NOMO-1 treated with dmso at 0.1 percent for 144 hours (cell line): ENCODE data around the gene PDHX.
"Not testable (repeated sequence)": the region's sequence is repeated elsewhere in the genome, so short reads cannot be mapped to it uniquely, and the experiment has no call there.

Experiments
- DNase-seq: peaks from one replicate; lab custom pipeline; 2025; ENCODE audit not compliant: unreplicated experiment; lab: John Stamatoyannopoulos, UW

Gene PDHX

DNA sequence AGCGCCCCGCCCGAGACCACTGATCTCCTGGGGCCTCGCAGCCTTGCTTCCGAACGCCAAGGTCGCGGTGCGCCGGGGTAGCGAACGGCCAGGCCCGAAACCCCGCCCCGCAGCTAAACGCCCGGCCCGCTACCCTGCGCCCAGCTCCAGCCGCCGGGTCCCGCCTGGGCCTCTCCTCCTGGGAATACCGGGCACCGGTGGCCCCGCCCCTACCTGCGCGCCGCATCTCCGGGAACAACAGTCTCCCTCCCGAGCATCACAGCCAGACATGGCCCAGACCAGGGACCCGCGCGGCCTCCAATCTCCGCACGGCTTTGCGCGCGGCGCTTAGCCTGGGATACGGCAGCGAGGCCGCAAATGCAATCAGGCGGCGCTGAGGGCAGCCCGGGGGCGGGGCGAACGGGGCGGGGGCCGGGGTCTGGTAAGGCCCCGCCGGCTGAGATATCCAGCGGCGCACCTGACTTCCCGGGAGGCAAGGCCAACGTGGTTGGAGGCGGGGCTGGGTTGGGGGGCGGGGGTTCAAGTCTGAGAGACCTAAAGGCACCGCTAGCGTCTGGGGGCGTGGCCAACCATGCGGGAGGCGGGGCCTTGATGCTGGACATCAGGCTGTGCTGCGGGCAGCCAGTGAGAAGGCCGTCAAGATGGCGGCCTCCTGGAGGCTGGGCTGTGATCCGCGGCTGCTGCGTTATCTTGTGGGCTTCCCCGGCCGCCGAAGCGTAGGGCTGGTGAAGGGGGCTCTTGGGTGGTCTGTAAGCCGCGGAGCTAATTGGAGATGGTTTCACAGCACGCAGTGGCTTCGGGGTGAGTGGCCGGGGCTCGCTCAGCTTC is at the start of gene PDHX, which contains the start of gene APIP:
TSS of gene PDHX (plus strand) at position 604 of the 828 bp plus-strand sequence. CDS start at position 642, 38 bp downstream.
TSS of gene APIP (minus strand) at position 365 of the 828 bp plus-strand sequence. CDS start at position 270, 95 bp downstream.
- DNase-seq, result peak; percentile 83

DNA sequence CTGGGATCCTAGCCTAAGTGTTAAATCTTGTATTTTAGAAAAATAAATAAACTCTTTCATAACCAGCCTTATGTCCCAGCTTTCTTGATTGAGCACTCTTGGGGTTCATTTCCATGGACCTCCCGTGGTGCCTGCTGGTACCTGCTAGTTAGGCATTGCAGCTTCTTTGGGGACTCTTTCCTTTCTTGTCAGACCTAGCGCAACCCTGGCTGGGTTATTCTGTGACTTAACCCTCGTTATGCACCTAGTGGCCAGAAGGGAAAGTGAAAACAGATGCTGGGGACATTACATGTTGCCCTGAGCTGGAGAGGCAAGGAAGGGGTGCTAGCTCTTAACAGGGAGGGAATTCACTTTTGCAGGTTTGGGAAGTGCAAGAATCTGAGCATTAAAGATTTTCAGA is 47.0 kb upstream of the PDHX start:
- DNase-seq, result no peak

GRCh38 chr11:34870548-34871196 is 45.7 kb upstream of the PDHX start:
- no peak for DNase-seq

- DNase-seq, result no peak
Observed at GRCh38 chr11:34874202-34874601, 42.2 kb upstream of the PDHX start.

- no peak for DNase-seq
Observed at GRCh38 chr11:34877375-34877975, 38.9 kb upstream of the PDHX start.

DNA sequence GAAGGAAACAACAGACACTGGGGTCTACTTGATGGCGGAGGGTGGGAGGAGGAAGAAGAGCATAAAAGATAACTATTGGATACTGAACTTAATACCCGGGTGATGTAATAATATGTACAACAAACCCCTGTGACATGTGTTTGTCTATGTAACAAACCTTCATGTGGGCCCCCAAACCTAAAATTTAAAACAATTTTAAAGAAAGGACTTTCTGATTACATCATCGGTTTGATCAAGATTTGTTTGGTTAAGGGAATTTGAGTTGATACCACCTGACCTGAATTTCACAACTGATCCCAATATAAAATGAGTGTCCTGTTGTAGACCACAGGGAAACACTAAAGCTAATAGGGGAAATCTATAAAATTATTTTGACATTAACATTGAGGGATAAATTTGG is 34.5 kb upstream of the PDHX start:
- DNase-seq, result no peak

DNA sequence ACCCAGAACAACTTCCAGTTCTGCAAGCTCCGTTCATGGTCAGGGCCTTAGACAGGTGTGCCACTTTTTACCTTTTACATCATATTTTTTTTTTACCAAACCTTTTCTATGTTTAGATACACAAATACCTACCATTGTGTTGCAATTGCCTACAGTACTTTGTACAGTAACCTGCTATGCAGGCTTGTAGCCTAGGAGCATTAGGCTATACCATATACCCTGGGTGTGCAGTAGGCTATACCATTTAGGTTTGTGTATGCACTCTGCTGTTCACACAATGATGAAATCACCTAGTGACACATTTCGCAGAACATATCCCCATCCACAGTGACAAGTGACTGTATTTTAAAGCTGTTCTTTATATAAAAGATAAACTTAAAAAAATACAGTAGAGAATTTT is 29.8 kb upstream of the PDHX start:
- DNase-seq, result no peak

GRCh38 chr11:34887260-34887659 is 29.2 kb upstream of the PDHX start:
- no peak for DNase-seq

GRCh38 chr11:34890089-34890488 is 26.3 kb upstream of the PDHX start:
- DNase-seq, result no peak

GRCh38 chr11:34890812-34891211 is 25.6 kb upstream of the PDHX start:
- no peak for DNase-seq

DNA sequence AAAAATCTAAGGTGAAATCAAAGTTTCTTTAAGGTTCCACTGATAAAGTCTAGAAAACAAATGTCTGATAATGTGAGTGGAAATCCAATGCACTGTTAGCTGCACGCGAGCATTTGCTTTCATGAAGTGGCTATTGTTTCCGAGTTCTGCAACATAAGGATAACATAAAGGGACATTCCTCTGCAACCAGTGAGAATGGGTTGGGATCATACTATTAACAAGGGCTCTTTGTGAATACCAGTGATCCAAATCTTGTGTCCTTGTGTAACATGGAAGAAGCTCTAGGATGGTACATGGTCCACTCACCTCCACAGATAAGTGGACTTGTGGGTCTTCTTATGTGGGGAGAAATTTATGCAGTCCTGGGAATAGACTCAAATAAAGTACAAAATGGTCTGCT is 24.8 kb upstream of the PDHX start:
- no peak for DNase-seq

GRCh38 chr11:34893416-34893815 is 23.0 kb upstream of the PDHX start:
- no peak for DNase-seq

DNA sequence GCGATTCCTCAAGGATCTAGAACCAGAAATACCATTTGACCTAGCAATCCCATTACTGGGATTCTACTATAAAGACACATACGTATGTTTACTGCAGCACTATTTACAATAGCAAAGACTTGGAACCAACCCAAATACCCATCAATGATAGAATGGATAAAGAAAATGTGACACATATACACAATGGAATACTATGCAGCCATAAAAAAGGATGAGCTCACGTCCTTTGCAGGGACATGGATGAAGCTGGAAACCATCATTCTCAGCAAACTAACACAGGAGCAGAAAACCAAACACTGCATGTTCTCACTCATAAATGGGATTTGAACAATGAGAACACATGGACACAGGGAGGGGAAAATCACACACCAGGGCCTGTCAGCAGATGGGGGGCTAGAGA is 20.2 kb upstream of the PDHX start:
- DNase-seq, result not testable (repeated sequence)

GRCh38 chr11:34897171-34897870 is 19.1 kb upstream of the PDHX start:
- DNase-seq, result no peak

DNA sequence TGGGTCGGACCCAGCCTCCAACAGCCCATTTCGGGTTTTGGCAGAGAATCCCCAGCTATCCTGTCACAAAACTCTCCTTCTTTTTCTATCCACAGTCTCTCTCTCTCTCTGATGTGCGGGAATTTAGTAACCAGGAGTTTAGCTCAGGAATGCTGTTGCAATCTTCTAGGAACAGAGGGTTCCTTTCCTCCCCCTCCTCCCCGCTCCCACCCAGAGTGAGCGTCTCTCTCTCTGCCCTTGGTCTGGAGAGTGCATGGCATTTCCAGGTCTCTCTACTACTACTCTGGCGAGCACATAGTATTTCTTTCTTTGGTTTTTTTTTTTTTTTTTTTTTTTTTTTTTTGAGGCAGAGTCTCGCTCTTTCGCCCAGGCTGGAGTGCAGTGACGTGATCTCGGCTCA is 17.9 kb upstream of the PDHX start:
- no peak for DNase-seq

DNA sequence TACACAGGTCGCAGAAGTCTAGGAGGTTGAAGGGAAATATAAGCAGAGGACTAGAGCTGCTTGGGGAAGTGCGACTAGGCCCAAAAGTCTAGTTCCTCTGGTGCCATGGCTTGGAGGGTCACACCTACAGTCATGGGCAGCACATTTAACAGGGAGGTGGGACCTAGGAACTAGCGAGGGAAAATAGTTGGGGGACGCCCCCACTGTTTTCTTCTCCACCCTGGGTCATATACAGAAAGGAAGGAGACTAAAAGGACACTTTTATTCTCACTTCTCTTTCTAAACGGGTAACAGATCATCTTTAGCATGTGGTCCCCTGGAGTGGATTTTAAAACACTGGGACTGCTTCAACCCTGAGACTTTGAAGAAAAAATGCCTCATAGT is 16.8 kb upstream of the PDHX start:
- DNase-seq, result no peak

- no peak for DNase-seq
Observed at GRCh38 chr11:34904421-34904955, 11.9 kb upstream of the PDHX start.

DNA sequence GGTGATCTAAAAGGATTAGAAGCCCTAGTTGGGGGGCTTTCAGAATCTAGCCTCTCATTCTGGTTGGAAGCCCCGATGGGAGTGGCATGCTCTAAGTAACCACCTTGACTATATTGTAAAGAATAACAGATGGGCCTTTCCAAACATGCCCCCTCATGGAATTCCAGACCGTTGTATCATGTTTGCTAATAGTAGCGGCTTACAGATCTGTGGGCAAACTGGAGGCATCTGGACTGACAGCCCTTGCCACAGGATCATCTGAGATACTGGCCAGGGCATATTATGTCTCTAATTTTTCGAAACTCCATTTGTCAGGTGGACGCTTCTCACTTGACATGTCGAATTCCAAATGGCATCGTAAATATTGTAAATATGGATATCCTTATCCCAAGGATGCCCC is 10.8 kb upstream of the PDHX start:
- DNase-seq, result no peak

DNA sequence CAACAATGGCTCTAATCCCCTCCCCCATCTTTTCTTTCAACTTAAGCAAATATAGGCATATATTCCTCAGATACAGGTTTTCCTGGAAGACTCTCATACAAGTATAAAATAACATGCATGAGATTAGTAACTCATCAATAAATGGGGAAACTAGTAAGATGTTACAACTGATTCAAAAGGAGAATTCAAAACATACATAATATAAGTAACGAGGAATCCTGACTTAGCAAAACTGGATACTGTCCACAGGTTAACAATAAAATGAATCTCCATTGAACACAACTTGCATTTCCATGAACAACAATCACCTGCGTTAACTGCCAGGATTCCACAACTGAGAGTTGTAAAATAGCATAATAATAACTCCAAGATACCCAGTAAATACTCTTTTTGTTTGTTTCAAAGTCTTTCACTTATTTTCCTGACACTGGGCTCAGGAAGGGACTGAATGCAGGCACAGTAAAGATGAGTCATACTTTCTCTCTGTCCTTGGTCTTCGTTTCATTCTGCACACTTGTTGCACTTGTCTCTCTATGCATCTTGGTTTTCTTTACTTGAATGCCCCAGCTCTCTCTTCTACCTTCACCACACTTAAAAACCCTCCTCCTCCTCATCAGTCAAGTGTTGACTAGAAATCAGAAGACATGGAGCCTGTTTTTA is 8.4 kb upstream of the PDHX start:
- no peak for DNase-seq

DNA sequence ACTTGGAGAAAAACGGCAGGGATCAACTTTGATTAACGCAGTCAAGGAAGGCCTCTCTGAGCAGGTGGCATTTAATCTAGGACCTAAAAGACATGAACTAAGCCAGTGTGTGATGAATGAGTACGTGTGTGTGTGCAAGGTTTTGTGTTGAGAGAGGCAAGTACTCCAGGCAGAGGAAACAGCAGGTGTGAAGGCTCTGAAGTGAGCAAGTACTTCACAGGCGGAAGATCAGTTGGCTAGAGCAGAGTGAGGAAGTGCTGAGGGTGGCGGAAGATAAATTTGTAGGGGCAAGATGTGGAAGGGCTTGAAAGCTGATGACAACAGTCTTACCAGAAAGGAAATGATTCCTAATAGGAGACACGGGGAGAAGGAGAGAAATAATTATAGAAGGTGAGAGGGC is 7.0 kb upstream of the PDHX start:
- no peak for DNase-seq

DNA sequence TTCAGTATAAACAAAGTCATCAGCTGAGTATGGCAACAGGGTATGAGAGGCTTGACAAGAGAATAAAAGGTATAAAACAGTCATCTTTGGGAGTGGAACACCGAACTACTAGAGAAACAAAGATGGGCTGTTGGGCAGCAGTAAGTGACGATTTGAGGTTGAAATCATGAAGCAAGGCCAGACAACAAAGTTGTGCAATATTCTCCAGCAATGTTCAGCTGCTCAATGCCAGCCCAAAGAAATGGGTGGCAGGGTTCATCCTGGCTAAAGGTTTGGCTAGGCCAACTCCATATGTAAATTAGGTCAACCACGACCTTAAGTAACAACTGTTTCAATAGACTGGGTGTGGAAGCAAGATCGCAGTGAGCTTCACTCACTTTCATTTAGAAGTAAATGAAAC is 6.5 kb upstream of the PDHX start:
- peak; percentile 35 for DNase-seq
